Ammon's horn (tissue), 1 donor: Measurements from ENCODE around the gene SLC35G6.

Source experiments
- DNase-seq: peaks from one replicate; pipeline ENCODE4 v3.0.0-alpha.2; 2016; ENCODE audit warnings: low spot score

SLC35G6 gene

DNA sequence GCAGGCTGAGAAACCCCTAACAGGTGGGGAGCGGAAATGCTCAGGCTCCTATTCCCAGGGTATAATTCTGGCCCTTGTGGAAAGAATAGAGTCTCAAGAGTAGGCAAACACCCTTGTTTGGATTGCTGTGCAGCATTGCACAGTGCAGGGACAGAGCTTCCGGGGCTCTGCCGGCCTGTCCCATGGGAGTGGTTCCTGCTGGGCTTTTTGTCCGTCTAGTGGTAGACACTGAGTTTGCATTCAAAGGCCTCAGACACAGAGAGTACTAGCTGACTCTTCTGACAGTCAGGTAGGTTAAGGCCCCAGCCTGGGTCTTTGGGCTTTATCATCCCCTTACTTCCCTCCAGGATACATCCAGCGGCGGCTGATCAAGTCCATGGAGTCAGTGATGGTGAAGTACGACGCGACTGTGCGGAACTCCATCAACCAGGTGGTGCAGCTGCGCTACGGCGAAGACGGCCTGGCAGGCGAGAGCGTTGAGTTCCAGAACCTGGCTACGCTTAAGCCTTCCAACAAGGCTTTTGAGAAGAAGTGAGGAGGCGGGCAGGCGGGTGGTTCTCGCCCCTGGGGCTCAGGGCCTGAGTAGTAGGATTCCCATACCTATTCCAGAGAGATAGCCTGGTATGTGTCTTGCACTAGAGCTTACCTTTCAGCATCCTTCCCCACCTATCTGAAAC is 21.1 kb downstream of the SLC35G6 start:
- no peak for DNase-seq

DNA sequence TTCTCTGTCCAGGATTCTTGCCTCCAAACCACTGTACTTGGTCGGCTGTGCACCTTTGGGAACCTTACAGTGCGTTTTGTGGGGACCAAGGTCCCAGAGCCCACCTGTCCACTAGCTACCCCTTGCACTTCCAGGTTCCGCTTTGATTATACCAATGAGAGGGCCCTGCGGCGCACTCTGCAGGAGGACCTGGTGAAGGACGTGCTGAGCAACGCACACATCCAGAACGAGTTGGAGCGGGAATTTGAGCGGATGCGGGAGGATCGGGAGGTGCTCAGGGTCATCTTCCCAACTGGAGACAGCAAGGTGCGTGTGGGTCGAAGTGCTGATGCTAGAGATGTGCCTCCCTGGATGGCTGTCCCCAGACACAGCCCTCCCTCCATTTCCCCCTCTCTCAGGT is 21.7 kb downstream of the SLC35G6 start:
- DNase-seq: no peak

DNA sequence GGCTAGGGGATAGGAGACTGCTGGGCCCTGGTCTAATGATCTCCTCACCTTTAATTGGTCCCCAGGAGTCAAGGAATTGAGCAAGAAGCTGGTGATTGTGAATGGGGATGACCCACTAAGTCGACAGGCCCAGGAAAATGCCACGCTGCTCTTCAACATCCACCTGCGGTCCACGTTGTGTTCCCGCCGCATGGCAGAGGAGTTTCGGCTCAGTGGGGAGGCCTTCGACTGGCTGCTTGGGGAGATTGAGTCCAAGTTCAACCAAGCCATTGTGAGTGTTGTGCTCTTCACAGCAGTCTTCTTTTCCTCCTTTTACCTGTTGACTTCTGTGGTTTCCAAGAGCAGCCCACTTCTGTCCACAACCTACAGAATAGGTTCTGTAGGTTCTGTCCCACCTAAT is 22.3 kb downstream of the SLC35G6 start:
- no peak for DNase-seq

DNA sequence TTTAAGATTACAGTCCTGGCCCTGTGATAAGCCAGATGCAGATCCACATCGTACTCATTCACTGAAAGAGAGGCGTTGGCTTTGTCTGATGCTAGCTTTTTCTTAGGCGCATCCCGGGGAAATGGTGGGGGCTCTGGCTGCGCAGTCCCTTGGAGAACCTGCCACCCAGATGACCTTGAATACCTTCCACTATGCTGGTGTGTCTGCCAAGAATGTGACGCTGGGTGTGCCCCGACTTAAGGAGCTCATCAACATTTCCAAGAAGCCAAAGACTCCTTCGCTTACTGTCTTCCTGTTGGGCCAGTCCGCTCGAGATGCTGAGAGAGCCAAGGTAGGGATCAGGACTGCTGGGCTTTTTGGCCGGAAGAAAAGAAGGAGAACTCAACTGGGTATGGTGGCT is 26.9 kb downstream of the SLC35G6 start:
- DNase-seq: no peak

DNA sequence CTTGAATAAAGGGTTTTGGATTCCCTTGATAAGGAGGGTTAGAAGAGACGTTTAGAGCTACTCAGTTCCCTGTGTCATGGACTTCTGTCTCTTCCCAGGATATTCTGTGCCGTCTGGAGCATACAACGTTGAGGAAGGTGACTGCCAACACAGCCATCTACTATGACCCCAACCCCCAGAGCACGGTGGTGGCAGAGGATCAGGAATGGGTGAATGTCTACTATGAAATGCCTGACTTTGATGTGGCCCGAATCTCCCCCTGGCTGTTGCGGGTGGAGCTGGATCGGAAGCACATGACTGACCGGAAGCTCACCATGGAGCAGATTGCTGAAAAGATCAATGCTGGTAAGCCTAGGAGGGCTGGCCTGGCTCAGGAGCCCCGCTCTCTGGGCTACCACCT is 27.6 kb downstream of the SLC35G6 start:
- no peak for DNase-seq

DNA sequence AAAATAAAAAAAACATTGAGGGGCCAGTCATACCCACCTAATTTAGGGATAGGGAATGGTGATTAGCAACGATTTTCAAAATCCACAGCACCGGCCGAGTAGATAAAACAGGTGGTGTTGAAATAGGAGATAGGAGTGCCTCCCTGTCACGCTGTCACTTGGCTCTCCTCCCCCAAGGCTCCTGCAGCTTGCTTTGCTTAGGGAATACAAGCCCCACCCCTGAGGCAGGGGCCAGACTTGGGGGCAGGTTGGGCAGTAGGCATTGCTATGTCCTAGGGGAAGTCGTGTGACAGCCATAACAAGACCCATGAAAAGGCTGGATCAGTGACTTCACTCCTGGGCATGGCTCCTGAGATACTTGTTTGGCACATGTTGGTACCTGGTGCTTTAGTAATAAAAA is 28.7 kb downstream of the SLC35G6 start:
- DNase-seq: no peak

DNA sequence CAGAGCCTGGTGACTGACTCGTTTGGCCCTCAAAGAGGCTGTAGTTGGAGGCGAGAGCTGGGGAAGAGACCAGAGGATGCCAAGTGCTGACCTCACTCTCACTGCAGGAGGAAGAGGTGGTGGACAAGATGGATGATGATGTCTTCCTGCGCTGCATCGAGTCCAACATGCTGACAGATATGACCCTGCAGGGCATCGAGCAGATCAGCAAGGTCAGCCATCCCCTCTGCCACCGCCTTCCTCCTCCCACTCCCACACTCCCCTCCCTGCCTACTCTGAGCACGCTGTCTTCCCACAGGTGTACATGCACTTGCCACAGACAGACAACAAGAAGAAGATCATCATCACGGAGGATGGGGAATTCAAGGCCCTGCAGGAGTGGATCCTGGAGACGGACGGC is 29.9 kb downstream of the SLC35G6 start:
- DNase-seq: no peak

DNA sequence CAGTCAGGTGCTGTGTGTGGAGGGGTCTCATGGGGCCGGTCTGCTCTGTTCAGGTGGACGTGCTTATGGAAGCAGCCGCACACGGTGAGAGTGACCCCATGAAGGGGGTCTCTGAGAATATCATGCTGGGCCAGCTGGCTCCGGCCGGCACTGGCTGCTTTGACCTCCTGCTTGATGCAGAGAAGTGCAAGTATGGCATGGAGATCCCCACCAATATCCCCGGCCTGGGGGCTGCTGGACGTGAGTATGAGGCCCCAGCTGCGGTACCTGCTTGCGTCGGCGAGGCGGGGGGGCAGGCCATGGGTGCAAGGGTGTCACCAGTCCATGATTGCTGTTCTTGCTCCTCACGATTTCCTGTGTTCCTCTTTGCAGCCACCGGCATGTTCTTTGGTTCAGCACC is 30.9 kb downstream of the SLC35G6 start:
- DNase-seq: no peak

DNA sequence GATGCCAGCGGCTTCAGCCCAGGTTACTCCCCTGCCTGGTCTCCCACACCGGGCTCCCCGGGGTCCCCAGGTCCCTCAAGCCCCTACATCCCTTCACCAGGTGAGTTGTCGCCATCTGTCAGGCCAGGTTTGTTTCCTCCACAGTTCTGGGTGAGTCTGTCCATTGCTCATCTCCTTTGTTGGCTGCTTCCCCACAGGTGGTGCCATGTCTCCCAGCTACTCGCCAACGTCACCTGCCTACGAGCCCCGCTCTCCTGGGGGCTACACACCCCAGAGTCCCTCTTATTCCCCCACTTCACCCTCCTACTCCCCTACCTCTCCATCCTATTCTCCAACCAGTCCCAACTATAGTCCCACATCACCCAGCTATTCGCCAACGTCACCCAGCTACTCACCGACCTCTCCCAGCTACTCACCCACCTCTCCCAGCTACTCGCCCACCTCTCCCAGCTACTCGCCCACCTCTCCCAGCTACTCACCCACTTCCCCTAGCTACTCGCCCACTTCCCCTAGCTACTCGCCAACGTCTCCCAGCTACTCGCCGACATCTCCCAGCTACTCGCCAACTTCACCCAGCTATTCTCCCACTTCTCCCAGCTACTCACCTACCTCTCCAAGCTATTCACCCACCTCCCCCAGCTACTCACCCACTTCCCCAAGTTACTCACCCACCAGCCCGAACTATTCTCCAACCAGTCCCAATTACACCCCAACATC is 31.7 kb downstream of the SLC35G6 start:
- no peak for DNase-seq

DNA sequence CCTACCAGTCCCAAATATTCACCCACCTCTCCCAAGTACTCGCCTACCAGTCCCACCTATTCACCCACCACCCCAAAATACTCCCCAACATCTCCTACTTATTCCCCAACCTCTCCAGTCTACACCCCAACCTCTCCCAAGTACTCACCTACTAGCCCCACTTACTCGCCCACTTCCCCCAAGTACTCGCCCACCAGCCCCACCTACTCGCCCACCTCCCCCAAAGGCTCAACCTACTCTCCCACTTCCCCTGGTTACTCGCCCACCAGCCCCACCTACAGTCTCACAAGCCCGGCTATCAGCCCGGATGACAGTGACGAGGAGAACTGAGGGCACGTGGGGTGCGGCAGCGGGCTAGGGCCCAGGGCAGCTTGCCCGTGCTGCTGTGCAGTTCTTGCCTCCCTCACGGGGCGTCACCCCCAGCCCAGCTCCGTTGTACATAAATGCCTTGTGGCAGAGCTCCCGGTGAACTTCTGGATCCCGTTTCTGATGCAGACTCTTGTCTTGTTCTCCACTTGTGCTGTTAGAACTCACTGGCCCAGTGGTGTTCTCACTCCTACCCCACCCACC is 32.7 kb downstream of the SLC35G6 start:
- no peak for DNase-seq

DNA sequence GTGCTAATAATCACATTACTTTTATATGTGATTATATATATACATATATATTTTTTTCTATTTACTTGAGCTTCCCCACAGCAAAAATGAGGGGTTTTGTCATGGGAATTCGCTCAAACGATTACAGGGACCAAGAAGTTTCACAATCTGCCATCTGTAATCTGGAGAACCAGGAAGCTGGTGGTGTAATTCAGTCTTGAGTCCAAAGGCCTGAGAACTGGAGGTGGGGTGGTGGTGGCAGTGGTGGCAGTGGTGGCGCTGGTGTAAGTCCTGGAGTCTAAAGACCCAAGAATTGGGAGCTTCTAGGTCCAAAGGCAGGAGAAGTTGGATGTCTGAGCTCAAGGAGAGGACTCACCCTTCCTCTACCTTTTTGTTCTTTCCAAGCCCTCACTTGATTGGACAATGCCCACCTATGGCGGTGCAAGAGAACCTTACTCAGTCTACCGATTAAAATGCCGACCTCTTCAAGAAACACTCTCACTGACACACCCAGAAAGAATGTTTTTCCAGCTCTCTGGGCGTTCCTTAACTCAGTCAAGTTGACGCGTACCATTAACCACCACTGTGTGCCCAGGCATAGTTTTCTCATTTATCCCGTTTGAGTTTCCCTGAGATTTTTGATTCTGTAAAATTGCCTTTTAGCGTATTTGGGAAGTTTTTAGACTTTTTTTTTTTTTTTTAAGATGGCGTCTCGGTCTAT is 34.8 kb downstream of the SLC35G6 start:
- no peak for DNase-seq

DNA sequence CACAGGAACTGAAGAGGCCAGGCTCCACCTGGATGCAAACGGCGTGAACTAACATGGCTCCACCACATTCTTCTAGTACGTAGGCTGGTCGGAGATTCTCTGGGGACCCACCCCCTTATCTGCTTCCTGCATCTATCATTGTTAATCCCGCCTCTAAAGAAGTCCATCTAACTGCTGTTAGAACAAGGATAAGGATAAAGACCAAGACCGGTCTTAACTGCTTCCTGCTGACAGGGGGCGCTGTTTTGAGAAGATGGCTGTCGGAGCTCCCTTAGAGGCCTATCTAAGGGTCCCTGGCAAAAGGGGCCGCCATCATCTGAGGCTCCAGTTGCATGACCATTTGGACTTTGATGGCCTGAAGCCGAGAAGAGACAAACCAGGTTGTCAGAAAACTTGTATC is 41.8 kb downstream of the SLC35G6 start:
- DNase-seq: no peak

DNA sequence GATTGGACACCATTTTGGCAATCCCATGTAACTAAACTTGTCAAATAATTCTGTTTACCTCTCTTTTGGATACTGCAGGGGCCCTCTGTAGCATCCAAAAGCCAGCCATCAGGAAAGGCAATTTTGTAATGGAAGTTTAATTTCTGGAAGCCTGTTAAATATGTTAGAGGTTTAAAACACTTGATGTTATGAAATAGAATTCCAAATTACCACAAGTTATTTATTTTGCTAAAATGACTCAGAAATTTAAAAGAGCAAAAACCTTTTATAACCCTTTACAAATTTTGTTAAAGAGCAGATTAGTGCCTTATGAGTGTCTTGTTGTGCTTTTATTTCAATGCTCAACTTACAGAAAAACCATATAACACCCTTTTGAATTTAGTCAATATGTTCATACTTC is 47.6 kb downstream of the SLC35G6 start:
- no peak for DNase-seq

DNA sequence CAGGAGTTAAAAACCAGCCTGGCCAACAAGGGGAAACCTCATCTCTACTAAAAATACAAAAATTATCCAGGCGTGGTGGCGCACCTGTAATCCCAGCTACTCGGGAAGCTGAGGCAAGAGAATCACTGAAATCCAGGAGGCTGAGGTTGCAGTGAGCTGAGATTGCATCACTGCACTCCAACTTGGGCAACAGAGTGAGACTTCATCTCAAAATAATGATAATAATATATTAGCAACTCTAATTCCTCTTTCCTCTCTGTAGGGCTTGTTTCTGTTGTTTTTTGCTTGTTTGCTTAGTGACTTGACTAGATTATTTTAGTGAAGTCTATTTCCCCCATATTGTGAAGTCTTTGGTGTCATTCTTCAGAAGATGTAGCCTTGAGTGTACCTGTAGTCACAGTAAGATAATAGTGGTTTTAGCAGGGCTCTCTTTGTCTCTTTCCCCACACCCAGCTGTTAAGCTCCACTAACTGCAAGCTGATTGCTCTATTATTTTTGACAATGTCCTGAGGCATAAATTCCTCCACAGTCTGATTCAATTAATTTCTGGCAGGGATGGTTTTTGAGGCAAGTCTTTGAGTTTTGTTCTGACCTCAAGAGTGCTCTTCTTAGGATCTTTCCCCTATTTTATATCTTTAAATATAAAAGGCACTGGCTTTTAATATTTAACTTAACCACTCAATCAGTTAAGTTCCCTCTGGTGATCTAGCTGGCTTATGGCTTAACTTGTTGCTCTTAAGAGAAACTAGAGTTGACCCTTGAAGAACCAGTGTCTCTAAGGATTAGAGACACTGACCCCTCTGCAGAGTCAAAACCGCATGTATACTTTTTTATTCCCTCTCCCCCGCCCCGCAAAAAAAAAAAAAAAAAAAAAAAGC is 49.0 kb downstream of the SLC35G6 start:
- DNase-seq: no peak
